MM.1S (cell line): ENCODE data around the gene PHF21A.

Experiments
- DNase-seq: peaks from one replicate; pipeline ENCODE4 v3.0.0-alpha.2; 2015
- H2AFZ ChIP-seq: fragments of 300-600 bp; sonication (generic); 2 replicates; pipeline ENCODE4 v1.6.0; 2016; ENCODE audit warnings: antibody characterized with exemption, low read length
- H3F3A ChIP-seq: fragments of 300-600 bp; sonication (generic); 2 replicates; pipeline ENCODE4 v1.6.1; 2016; ENCODE audit warnings: mild to moderate bottlenecking, antibody characterized with exemption, low read length, moderate library complexity, mixed read lengths; ENCODE audit not compliant: insufficient read depth
- H3K27ac ChIP-seq: fragments of 300-600 bp; sonication (generic); 2 replicates; pipeline ENCODE4 v1.5.1; 2016; ENCODE audit warnings: mild to moderate bottlenecking, low read length
- H3K27me3 ChIP-seq: fragments of 300-600 bp; sonication (generic); replicated peaks from 2 replicates; pipeline ENCODE4 v1.6.0; 2016; ENCODE audit warnings: low read length; ENCODE audit not compliant: insufficient read depth
- H3K36me3 ChIP-seq: fragments of 300-600 bp; sonication (generic); replicated peaks from 2 replicates; pipeline ENCODE4 v1.6.1; 2016; ENCODE audit warnings: mild to moderate bottlenecking, low read length, mixed read lengths; ENCODE audit not compliant: insufficient read depth
- H3K4me1 ChIP-seq: fragments of 300-600 bp; sonication (generic); 2 replicates; pipeline ENCODE4 v1.6.1; 2016; ENCODE audit warnings: low read length, mixed read lengths
- H3K4me2 ChIP-seq: fragments of 300-600 bp; sonication (generic); 2 replicates; pipeline ENCODE4 v1.6.0; 2016; ENCODE audit warnings: low read depth, low read length
- H3K4me3 ChIP-seq: fragments of 300-600 bp; sonication (generic); 2 replicates; pipeline ENCODE4 v1.5.1; 2016; ENCODE audit warnings: low read length, mixed read lengths
- H3K79me2 ChIP-seq: fragments of 300-600 bp; sonication (generic); 2 replicates; pipeline ENCODE4 v1.6.1; 2016; ENCODE audit warnings: mixed run types, low read length, mixed read lengths
- H3K9ac ChIP-seq: fragments of 300-600 bp; sonication (generic); 2 replicates; pipeline ENCODE4 v1.6.1; 2016; ENCODE audit warnings: low read length, mixed read lengths
- H3K9me2 ChIP-seq: fragments of 300-600 bp; sonication (generic); replicated peaks from 2 replicates; pipeline ENCODE4 v1.6.1; 2016; ENCODE audit warnings: mild to moderate bottlenecking, low read length, mixed read lengths; ENCODE audit not compliant: insufficient read depth
- H3K9me3 ChIP-seq: fragments of 300-600 bp; sonication (generic); replicated peaks from 2 replicates; pipeline ENCODE4 v1.6.1; 2016; ENCODE audit warnings: mild to moderate bottlenecking, low read length, mixed read lengths; ENCODE audit not compliant: insufficient read depth
- H4K20me1 ChIP-seq: fragments of 300-600 bp; sonication (generic); 2 replicates; pipeline ENCODE4 v1.6.1; 2016; ENCODE audit warnings: mild to moderate bottlenecking, low read length, moderate library complexity, mixed read lengths; ENCODE audit not compliant: insufficient read depth
- EZH2 ChIP-seq: fragments of 300-600 bp; sonication (generic); optimal IDR thresholded peaks from 2 replicates; pipeline ENCODE3; 2017; ENCODE audit warnings: low read depth, mild to moderate bottlenecking, antibody characterized with exemption, low read length, mixed read lengths
- EZH2phosphoT487 ChIP-seq: fragments of 300-600 bp; sonication (generic); IDR thresholded peaks from 2 replicates; pipeline ENCODE4 v1.6.1; 2018; ENCODE audit warnings: antibody characterized with exemption, low read length
- TF ChIP-seq, protein P1 (sequence below): fragments of 300-600 bp; sonication (generic); IDR thresholded peaks from 2 replicates; pipeline ENCODE4 v1.5.1; 2016; ENCODE audit warnings: antibody characterized with exemption, low read length, mixed read lengths

Gene PHF21A

DNA sequence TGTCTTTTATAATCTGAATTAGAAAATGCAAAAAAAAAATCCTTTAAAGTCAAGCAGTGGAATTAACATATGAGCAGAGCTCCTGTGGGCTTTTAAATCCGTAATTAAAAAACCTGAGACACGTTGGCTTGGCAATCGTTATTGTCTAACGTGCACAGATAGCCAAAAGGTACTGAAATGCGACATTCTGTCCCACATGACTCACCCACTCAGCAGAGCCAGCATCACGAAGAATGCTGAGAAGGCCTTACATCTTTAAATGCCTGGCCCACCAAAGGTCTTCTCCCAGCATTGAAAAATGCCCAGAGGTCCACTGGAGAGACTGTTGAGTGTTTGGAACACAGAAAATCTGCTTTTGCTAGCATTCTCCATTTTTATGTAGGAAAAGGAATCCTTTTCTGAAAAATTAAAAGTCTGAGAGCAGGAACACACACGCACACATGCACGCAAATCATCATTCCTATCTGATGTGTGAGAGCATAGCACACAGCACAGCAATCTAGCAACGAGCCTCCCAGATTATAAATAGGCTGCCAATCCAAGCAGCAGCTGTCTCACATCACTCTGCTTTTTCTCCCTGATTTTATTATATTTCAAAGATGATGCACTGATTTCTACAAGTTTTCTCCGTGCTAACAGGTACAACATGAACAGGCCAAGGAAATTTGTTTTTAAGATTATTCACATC is 94.5 kb downstream of the PHF21A start:
- TF ChIP-seq, protein P1, sequence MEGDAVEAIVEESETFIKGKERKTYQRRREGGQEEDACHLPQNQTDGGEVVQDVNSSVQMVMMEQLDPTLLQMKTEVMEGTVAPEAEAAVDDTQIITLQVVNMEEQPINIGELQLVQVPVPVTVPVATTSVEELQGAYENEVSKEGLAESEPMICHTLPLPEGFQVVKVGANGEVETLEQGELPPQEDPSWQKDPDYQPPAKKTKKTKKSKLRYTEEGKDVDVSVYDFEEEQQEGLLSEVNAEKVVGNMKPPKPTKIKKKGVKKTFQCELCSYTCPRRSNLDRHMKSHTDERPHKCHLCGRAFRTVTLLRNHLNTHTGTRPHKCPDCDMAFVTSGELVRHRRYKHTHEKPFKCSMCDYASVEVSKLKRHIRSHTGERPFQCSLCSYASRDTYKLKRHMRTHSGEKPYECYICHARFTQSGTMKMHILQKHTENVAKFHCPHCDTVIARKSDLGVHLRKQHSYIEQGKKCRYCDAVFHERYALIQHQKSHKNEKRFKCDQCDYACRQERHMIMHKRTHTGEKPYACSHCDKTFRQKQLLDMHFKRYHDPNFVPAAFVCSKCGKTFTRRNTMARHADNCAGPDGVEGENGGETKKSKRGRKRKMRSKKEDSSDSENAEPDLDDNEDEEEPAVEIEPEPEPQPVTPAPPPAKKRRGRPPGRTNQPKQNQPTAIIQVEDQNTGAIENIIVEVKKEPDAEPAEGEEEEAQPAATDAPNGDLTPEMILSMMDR = no peak
- H3K4me3 ChIP-seq = no peak overlapping the region
- H3K27me3 ChIP-seq = no peaks in the 10 kb centered on the region

DNA sequence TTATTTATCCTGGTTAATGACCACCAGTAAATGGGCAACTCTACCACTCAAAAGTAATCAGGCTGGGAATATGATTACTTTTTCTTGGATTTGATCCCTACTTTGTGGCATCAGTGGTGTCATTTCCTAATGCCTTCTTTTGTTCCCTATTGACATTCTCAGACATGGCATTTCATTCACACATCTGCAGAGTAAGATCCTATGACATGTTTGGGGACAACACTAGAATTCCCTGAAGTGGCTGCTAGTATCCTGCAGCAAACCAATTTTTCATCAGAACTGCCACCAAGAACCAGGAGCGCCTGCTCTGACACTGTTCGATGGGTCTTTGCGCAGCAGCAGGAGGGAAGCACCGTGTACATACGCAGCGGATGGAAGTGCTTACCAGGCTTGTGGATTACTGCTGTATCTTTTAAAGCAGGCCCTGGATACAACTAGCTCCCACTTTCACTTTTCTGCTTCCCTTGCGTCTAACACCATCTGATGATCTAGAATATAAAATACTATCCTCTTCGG is 101.1 kb downstream of the PHF21A start:
- DNase-seq = no peak
- Histone ChIP-seq H3F3A (no peaks in the 10 kb centered on the region), H3K36me3 (no peaks in the 10 kb centered on the region), H4K20me1 (no peaks in the 10 kb centered on the region), H3K27me3 (no peaks in the 10 kb centered on the region), H3K79me2 (no peaks in the 10 kb centered on the region), H2AFZ (no peak overlapping the region), H3K9me2 (no peaks in the 10 kb centered on the region), H3K4me2 (no peak overlapping the region), H3K9ac (no peak overlapping the region), H3K9me3 (no peaks in the 10 kb centered on the region), H3K4me1 (no peaks in the 10 kb centered on the region), H3K4me3 (no peak overlapping the region), H3K27ac (no peak overlapping the region)
- TF ChIP-seq, protein P1 = no peak
- TF ChIP-seq EZH2 (no peak), EZH2phosphoT487 (no peak)

More for the DNA sequence above, 94.5 kb downstream of the PHF21A start:
- Histone ChIP-seq H3K4me2 (no peak overlapping the region), H3K9me2 (no peaks in the 10 kb centered on the region), H3K9me3 (no peaks in the 10 kb centered on the region), H4K20me1 (no peaks in the 10 kb centered on the region), H3K36me3 (no peaks in the 10 kb centered on the region), H3K9ac (no peak overlapping the region), H3K4me1 (no peaks in the 10 kb centered on the region), H3F3A (no peaks in the 10 kb centered on the region), H3K79me2 (no peaks in the 10 kb centered on the region), H3K27ac (no peak overlapping the region), H2AFZ (no peak overlapping the region)
- DNase-seq = no peak

DNA sequence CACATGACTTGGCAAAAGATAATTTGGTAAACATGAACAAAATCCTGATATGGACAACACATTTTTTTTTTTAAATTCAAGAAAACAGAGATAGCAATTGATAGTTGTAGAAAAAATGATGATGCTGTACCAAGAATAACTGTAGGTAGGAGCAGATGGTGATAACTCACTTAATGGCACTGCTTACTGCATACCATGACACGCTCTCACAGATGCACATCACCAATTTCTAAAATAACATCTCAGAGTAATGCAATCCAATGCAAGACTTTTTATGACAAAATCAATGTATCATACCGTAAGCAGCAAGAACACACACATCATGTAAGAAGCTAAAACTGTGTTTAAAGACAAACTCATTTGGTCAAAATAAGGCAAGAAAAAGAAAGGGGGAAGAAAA is 102.6 kb downstream of the PHF21A start:
- no peak for DNase-seq
- no peaks in the 10 kb centered on the region for H4K20me1 ChIP-seq
- H3K9ac ChIP-seq = no peak overlapping the region
- no peaks in the 10 kb centered on the region for H3K27me3 ChIP-seq
- no peaks in the 10 kb centered on the region for H3F3A ChIP-seq
- no peaks in the 10 kb centered on the region for H3K9me2 ChIP-seq
- H3K4me2 ChIP-seq = no peak overlapping the region
- H3K79me2 ChIP-seq = no peaks in the 10 kb centered on the region
- H3K27ac ChIP-seq = no peak overlapping the region
- H3K36me3 ChIP-seq = no peaks in the 10 kb centered on the region
- no peaks in the 10 kb centered on the region for H3K9me3 ChIP-seq
- H2AFZ ChIP-seq = no peak overlapping the region
- H3K4me1 ChIP-seq = no peaks in the 10 kb centered on the region
- TF ChIP-seq EZH2phosphoT487 (no peak), EZH2 (no peak)
- TF ChIP-seq, protein P1 = no peak
- no peak overlapping the region for H3K4me3 ChIP-seq
